GM21576 (cell line): ENCODE measurements around the gene OTOF.

Experiments used
- ATAC-seq: cut with Tn5 transposase; IDR thresholded peaks from one replicate; pipeline ENCODE4 v1.9.1; 2021; ENCODE audit warnings: mild to moderate bottlenecking, moderate library complexity; ENCODE audit not compliant: unreplicated experiment

The OTOF gene

GRCh38 chr2:26454561-26455001 is 23.3 kb downstream of the OTOF start:
- ATAC-seq = no peak

GRCh38 chr2:26453421-26454329 is 24.2 kb downstream of the OTOF start:
- ATAC-seq = no peak

- ATAC-seq = no peak
Observed at GRCh38 chr2:26451700-26452099, 26.2 kb downstream of the OTOF start.

- ATAC-seq = no peak
Observed at GRCh38 chr2:26450031-26450635, 27.8 kb downstream of the OTOF start.

GRCh38 chr2:26449278-26450030 is 28.5 kb downstream of the OTOF start:
- ATAC-seq = no peak

- ATAC-seq = no peak
Observed at GRCh38 chr2:26448651-26449050, 29.3 kb downstream of the OTOF start.

GRCh38 chr2:26444236-26444635 is 33.7 kb downstream of the OTOF start:
- no peak for ATAC-seq

GRCh38 chr2:26442707-26443106 is 35.2 kb downstream of the OTOF start:
- ATAC-seq = no peak

GRCh38 chr2:26442301-26442700 is 35.6 kb downstream of the OTOF start:
- no peak for ATAC-seq

GRCh38 chr2:26438926-26439325 is 39.0 kb downstream of the OTOF start:
- ATAC-seq = no peak

- ATAC-seq = no peak
Observed at GRCh38 chr2:26438526-26438925, 39.4 kb downstream of the OTOF start.

- ATAC-seq = no peak
Observed at GRCh38 chr2:26435106-26435505, 42.8 kb downstream of the OTOF start.

GRCh38 chr2:26432859-26433258 is 45.1 kb downstream of the OTOF start:
- ATAC-seq = no peak

GRCh38 chr2:26432363-26432762 is 45.6 kb downstream of the OTOF start:
- no peak for ATAC-seq

- no peak for ATAC-seq
Observed at GRCh38 chr2:26430826-26431225, 47.1 kb downstream of the OTOF start.

GRCh38 chr2:26429779-26430578 is 47.9 kb downstream of the OTOF start:
- ATAC-seq = no peak

- ATAC-seq = no peak
Observed at GRCh38 chr2:26428846-26429245, 49.1 kb downstream of the OTOF start.

GRCh38 chr2:26424221-26424620 is 53.7 kb downstream of the OTOF start:
- ATAC-seq = no peak

- ATAC-seq = no peak
Observed at GRCh38 chr2:26423750-26424149, 54.2 kb downstream of the OTOF start.

- ATAC-seq = no peak
Observed at GRCh38 chr2:26422947-26423629, 54.8 kb downstream of the OTOF start.
